IPS-11a (cell line): ENCODE measurements around the gene CLIP3.
"Not testable (repeated sequence)": the region's sequence is repeated elsewhere in the genome, so short reads cannot be mapped to it uniquely, and the experiment has no call there.

Source experiments
- H3K4me3 ChIP-seq: one replicate; pipeline ENCODE4 v1.5.1; 2013; ENCODE audit warnings: low read depth, low read length, control low read depth

CLIP3 gene

DNA sequence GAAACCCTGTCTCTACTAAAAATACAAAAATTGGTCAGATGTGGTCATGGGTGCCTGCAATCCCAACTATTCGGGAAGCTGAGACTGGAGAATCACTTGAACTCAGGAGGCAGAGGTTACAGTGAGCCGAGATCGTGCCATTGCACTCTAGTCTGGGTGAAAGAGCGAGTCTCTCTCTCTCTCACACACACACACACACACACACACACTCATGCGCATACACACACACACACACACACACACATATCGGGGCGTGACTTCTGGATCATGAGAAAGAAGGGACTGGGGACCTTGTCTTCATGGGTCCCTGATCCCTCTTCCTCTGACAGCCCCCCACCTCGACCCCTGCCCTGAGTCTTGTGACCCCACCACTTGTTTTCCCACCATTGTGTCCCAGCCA, 49.5 kb downstream of the CLIP3 start:
- no peak overlapping the region for H3K4me3 ChIP-seq

DNA sequence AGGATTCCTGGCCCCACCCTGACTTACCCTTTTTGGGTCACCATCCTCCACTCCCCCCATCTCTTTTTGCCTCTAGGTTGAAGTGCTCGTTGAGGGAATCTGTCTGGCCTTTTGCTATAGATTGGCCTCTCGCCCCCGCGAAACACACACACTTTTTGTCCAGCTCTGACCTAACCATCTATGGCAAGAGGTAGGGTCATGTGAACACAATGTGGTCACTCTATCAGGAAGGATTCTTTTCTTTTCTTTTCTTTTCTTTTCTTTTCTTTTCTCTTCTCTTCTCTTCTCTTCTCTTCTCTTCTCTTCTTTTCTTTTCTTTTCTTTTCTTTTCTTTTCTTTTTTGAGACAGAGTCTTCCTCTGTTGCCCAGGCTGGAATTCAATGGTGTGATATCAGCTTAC, 51.7 kb downstream of the CLIP3 start:
- H3K4me3 ChIP-seq = not testable (repeated sequence)

DNA sequence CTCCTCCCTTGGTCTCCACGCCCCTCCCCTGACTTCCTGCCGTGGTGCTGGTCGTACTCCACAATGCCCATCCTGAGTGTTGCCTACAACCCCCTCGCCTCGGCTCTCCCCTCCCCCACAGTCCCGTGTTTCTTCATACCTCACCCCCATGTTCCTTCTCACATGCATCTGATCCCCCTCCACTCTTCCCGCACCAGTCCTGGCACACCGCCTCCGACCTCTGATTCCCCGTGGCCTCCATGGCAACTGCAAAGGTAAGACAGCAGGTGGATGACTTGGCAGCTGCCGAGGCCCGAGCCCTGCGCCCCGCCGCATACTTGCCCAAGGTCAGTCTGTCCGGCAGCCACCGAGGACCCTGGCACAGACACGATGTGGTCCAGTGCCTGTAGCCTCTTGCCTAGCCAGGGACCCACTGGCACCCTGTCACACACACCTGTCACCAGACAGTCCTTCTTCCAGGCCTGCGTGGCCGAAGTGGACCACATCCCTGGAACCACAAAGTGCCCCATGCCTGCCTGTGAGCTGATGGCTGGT, 53.8 kb downstream of the CLIP3 start:
- no peak overlapping the region for H3K4me3 ChIP-seq

DNA sequence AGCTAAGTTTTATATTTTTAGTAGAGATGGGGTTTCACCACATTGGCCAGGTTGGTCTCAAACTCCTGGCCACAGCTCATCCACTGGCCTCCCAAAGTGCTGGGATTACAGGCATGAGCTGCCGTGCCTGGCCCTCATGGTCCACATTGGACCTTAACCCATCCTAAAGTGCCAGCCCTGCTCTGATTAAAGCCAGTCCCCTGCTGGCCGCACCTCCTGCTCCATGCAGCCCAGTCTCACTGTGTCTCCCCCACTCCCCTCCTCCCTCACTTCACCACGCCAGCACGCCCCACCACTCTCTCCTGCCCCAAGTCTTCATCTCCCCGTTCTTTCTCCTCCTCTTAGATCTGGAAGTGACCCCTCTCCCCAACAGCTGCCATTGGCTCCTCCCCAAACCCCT, 54.4 kb downstream of the CLIP3 start:
- no peak overlapping the region for H3K4me3 ChIP-seq

DNA sequence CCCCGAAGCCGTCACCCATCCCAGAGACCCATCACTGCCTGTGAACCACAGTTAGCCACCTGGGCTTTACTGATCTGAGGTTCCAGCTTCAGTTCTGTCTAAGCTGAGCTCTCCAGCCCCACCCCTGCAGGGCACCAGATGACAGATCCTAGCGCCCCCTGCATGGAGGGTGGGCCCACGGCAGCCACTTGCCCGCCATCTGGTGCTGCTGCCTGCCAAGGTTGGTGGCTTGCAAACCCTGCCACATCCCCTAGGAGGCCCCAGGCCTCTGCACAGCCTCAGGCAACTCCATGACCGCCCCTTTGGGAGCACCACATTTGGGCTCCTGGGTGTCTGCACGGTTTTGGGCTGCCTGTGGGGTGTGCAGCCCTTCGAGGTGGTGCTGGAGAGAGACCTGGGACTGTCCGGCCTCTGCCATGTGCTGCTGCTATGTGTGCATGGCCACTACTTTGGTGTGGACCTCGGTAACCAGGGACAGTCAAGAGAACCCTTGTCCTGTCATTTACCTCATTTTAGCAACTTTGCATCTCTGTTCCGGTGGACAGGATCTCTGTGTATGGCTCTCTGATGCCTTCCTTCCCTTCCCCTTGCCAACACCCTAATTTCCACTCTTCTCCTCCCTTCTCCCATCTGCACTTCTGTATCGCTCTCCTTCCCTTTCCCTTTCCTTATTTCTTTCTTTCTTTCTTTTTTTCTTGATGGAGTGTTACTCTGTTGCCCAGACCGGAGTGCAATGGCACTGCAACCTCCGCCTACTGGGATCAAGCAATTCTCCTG, 55.0 kb downstream of the CLIP3 start:
- no peak overlapping the region for H3K4me3 ChIP-seq

DNA sequence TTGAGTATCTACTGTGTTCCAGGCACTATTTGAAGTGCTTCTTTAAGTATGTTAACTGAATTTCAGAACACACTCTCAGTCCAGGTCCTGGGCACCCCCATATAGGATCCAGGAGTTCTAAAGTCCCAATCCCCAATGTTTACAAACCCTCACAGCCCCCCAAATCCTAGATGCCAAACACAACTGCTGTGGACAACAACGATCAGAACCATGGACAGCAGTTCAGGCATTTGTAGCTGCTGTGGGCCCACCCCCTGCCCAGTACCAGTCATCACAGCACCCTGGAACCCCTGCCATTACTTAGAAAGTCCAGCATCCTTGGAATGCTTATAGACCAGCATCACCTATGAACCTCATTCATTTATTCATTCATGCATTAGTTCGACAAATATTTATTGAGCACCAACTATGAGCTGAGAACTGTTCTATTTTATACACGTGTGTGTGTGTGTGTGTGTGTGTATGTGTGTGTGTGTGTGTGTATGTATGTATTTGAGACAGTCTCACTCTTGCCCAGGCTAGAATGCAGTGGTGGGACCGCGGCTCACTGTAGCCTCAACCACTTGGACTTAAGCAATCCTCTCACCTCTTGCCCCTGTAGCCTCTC, 57.0 kb downstream of the CLIP3 start:
- no peak overlapping the region for H3K4me3 ChIP-seq

DNA sequence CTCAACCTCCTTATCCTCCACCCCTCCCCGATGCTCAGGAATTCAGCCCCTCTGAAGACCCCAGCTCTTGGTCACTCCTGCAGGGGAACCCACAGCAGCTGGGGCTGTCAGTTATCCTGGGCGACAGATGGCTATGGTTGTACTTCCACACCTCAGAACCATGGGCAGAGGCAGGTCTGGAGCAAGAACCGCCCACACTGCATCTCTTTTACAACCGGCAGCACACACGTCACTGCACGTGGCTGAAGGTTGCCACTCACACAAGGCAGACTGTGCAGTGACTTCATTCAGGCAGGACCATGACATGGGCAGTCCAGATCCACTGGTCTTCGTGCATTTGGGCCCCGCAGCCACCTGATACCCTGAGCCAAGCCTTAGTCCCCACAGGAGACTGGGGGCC, 59.2 kb downstream of the CLIP3 start:
- H3K4me3 ChIP-seq = no peak overlapping the region

DNA sequence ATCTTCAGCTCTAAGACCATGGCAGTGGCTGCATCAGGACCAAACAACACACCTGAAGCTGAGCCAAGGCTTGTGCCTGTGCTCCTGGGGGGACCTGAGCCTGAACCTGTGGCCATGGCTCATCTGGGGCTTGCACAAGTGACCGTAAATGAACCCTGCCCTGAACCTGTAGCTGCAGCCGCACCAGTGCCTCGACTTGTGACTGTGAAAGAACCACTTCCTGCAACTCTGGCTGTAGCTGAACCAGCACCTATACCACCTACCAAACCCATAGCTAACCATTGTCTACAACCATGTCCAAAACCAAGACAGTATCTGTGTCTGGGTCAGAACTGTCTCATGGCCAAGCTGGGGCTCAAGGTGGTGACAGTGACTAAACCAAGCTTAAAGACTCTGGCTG, 65.9 kb downstream of the CLIP3 start:
- no peak overlapping the region for H3K4me3 ChIP-seq
